ENCODE measurements around the gene USP50.

DNA sequence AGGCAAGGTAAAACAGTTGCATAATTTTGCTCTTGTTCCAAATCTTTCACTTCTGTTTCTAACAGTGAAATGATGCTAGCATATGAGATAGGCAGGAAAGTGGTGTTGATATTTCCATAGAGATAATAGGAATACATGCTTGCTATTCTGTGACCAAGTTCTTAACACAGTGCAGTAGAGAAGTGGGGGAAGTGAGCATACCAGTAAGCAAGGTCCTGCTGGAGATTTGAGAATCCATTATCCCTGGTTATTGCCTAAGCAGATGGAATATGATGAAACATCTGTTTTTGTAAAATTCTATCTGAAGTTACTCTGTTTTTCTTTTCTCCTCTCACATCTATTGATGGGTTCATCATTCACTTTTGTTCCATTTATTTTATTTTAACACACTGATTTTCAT lies 93.5 kb downstream of the USP50 start:
- TF ChIP-seq, protein P1, sequence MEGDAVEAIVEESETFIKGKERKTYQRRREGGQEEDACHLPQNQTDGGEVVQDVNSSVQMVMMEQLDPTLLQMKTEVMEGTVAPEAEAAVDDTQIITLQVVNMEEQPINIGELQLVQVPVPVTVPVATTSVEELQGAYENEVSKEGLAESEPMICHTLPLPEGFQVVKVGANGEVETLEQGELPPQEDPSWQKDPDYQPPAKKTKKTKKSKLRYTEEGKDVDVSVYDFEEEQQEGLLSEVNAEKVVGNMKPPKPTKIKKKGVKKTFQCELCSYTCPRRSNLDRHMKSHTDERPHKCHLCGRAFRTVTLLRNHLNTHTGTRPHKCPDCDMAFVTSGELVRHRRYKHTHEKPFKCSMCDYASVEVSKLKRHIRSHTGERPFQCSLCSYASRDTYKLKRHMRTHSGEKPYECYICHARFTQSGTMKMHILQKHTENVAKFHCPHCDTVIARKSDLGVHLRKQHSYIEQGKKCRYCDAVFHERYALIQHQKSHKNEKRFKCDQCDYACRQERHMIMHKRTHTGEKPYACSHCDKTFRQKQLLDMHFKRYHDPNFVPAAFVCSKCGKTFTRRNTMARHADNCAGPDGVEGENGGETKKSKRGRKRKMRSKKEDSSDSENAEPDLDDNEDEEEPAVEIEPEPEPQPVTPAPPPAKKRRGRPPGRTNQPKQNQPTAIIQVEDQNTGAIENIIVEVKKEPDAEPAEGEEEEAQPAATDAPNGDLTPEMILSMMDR (IDR thresholded peaks at IDR 0.05) = no peak
- no peak for TF ChIP-seq EZH2 (IDR thresholded peaks at IDR 0.05)
